ENCODE data around the gene SFRP2. TPM values are rescaled to one million over a fixed set of nuclear protein-coding genes. Genes with fewer than 3 reads are reported as not detected.
A peak's percentile ranks its signal among the peaks of the same experiment; 100 is the strongest.

Gene SFRP2
- total RNA-seq, 3 donors from 2014 or later = 6.9 to 60.4 (median 54.1) TPM

DNA sequence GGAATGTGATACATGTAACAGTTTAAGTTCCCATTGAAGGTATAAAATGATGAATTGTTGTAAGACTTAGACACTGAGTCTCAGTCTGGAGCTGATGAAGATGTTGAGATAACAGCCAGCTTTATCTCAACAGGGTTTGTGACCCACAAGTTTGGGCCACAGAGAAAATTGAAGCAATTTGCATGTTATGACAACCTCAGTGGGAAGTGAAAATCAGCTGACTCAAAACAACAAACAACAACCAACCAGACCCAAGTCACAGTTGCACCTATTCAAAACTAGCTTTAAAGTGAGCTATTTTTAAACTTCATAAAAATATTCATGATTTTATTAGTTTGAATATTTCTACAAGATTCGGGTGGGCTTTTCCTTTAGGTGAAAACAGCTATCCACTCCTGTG, 8.0 kb downstream of the SFRP2 start:
- H3K27me3 ChIP-seq = no peaks in the 10 kb centered on the region
- H3K9me3 ChIP-seq = no peaks in the 10 kb centered on the region
- no peak for DNase-seq (ENCODE audit: low spot score in 2 of 2)
- TF ChIP-seq POLR2A (IDR thresholded peaks at IDR 0.05) (no peak), POLR2AphosphoS5 (IDR thresholded peaks at IDR 0.05) (no peak)
- TF ChIP-seq, protein P1, sequence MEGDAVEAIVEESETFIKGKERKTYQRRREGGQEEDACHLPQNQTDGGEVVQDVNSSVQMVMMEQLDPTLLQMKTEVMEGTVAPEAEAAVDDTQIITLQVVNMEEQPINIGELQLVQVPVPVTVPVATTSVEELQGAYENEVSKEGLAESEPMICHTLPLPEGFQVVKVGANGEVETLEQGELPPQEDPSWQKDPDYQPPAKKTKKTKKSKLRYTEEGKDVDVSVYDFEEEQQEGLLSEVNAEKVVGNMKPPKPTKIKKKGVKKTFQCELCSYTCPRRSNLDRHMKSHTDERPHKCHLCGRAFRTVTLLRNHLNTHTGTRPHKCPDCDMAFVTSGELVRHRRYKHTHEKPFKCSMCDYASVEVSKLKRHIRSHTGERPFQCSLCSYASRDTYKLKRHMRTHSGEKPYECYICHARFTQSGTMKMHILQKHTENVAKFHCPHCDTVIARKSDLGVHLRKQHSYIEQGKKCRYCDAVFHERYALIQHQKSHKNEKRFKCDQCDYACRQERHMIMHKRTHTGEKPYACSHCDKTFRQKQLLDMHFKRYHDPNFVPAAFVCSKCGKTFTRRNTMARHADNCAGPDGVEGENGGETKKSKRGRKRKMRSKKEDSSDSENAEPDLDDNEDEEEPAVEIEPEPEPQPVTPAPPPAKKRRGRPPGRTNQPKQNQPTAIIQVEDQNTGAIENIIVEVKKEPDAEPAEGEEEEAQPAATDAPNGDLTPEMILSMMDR (IDR thresholded peaks at IDR 0.05) = no peak
- H3K4me1 ChIP-seq = no peaks in the 10 kb centered on the region
- H3K36me3 ChIP-seq = no peaks in the 10 kb centered on the region
- intact Hi-C loops (cut with DNase I; ENCODE audit: low total_unique reads) = no loop called here
- H3K27ac ChIP-seq = peak overlapping the region in 1 of 2 donors; percentile 80
- H3K4me3 ChIP-seq = no peak overlapping the region

DNA sequence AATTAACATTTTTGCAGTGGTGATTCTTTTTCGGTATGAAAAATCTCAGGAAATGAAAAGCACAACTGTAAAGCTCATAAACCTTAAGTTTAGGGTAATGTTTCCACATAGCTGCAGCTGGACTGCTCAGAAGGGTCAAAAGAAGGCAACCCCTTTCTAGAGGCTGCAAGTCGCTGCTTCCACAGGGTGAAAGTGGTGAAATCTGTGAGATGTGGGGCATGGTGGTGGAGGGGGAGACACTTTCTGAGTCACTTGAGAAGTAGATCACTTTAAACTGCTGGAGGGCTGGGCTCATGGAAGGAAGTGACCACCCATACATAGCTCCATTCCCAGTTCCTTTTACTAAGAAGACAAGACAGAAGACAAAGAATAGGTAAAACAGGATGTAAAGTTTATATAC, 8.7 kb downstream of the SFRP2 start:
- no peaks in the 10 kb centered on the region for H3K36me3 ChIP-seq
- no peaks in the 10 kb centered on the region for H3K9me3 ChIP-seq
- no peak overlapping the region for H3K4me3 ChIP-seq
- no peaks in the 10 kb centered on the region for H3K27me3 ChIP-seq
- DNase-seq (ENCODE audit: low spot score in 2 of 2) = no peak
- H3K27ac ChIP-seq = no peak overlapping the region
- no peaks in the 10 kb centered on the region for H3K4me1 ChIP-seq
- intact Hi-C loops (cut with DNase I; ENCODE audit: low total_unique reads) = no loop called here
- no peak for TF ChIP-seq POLR2A (IDR thresholded peaks at IDR 0.05)
- TF ChIP-seq, protein P1 (IDR thresholded peaks at IDR 0.05) = no peak

DNA sequence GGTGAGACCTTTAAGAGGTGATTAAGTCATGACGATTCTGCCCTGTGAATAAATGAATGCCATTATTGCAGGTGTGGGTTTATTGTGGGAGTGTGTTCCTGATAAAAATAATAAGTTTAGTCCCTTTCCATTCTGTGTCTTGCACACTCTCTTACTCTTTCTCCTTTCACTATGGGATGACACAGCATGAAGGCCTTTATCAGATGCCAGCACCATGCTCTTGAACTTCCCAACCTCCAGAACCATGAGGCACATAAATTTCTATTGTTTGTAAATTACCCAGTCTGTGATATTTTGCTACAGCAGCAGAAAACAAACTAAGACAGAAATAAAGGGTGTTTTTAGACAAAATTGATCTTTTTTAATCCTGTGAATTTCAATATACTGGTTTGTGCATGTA, 10.5 kb downstream of the SFRP2 start:
- H3K36me3 ChIP-seq = no peaks in the 10 kb centered on the region
- H3K9me3 ChIP-seq = no peaks in the 10 kb centered on the region
- no peak overlapping the region for H3K27ac ChIP-seq
- H3K4me1 ChIP-seq = no peaks in the 10 kb centered on the region
- H3K27me3 ChIP-seq = no peaks in the 10 kb centered on the region
- no peak overlapping the region for H3K4me3 ChIP-seq
- TF ChIP-seq, protein P1 (IDR thresholded peaks at IDR 0.05) = no peak
- TF ChIP-seq POLR2A (IDR thresholded peaks at IDR 0.05) (no peak), POLR2AphosphoS5 (IDR thresholded peaks at IDR 0.05) (no peak)
- intact Hi-C loops (cut with DNase I; ENCODE audit: low total_unique reads) = no loop called here
- DNase-seq (ENCODE audit: low spot score in 2 of 2) = no peak

DNA sequence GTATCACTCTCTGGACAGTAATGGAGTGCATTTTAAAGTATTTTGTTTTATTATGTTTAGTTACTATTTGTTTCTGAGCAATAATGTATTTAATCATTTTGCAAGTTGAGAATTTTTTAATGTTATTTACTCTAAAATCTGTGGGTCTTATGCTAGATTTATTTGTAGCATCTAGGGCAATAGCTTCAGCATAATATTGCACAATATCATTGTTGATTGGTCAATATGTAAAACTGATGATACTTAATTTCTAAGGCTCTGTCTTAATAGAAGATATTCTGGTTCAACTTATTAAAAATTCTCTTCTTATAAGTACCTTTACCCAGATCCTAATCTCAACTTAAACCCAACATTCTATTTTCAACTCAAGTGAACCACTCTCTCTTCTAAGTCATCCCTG, 11.5 kb downstream of the SFRP2 start:
- H3K4me1 ChIP-seq = no peaks in the 10 kb centered on the region
- no peak overlapping the region for H3K4me3 ChIP-seq
- TF ChIP-seq POLR2A (IDR thresholded peaks at IDR 0.05) (no peak), POLR2AphosphoS5 (IDR thresholded peaks at IDR 0.05) (no peak)
- TF ChIP-seq, protein P1 (IDR thresholded peaks at IDR 0.05) = no peak
- H3K9me3 ChIP-seq = no peaks in the 10 kb centered on the region
- H3K27me3 ChIP-seq = no peaks in the 10 kb centered on the region
- H3K27ac ChIP-seq = no peak overlapping the region
- no peak for DNase-seq (ENCODE audit: low spot score in 2 of 2)
- no peaks in the 10 kb centered on the region for H3K36me3 ChIP-seq
- intact Hi-C loops (cut with DNase I; ENCODE audit: low total_unique reads) = no loop called here

DNA sequence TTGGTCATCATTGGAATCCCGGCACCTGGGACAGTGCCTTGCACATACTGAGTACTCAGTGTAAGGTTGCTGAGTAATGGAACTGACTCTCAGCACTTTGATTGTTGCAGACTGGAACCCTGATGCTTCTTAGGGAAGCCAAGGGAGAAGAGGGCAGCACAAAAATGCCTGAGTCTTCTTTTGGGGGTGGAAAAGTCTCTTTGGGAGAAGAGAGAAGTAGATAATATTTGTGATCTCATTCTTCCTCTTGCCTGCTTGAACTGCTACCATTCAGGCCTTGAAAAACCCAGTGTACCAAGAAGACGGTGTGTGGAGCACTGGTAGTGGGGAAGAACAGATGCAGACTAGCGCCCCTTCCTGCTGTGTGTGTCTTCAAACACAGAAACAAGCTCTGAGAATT, 12.3 kb downstream of the SFRP2 start:
- H3K9me3 ChIP-seq = no peaks in the 10 kb centered on the region
- intact Hi-C loops (cut with DNase I; ENCODE audit: low total_unique reads) = no loop called here
- no peaks in the 10 kb centered on the region for H3K36me3 ChIP-seq
- H3K27me3 ChIP-seq = no peaks in the 10 kb centered on the region
- no peak overlapping the region for H3K4me3 ChIP-seq
- no peak for DNase-seq (ENCODE audit: low spot score in 2 of 2)
- TF ChIP-seq, protein P1 (IDR thresholded peaks at IDR 0.05) = no peak
- TF ChIP-seq POLR2A (IDR thresholded peaks at IDR 0.05) = no peak
- no peak for TF ChIP-seq POLR2AphosphoS5 (IDR thresholded peaks at IDR 0.05)
- H3K4me1 ChIP-seq = no peaks in the 10 kb centered on the region
- H3K27ac ChIP-seq = no peak overlapping the region

Measured in breast epithelium (tissue), 4 donors.